ENCODE results near the gene HOXA7.

The HOXA7 gene

DNA sequence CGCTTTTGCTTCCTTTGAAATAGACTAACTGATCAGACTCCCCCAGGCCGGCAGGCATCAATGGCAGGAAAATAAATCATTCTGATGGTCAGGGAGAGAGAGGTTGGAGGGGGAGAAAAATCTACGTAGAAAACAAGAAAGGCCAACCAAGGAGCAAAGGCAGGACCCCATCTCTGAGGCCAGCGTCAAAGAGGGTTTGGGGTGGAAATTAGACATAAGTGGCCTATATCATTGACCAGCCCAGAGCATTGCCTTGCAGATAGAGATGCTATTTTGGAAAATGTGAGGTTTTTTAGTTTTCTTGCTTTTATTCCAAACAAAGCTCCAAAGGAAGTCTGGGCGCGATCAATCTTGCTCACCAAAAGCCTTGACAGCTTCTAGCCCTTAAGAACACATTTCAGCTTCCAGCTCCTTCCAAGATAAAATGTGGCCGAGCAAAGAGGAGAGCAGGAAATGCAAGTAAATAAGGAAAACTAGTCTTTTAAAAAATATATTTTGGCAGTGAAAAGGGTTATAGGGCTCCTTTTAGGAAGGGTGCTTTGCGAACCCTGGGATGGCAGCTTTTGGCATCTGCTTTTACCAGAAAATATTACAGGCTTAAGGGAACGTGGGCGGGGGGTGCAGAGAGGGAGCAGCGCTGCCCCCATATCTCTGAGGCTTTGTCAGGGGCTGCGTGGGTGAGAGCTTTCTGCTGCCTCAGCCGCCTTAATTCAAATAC lies 52.0 kb downstream of the HOXA7 start:
- DNase-seq: no peak
